A673 (cell line): Measurements from ENCODE around the gene ZBTB2. TPM values are rescaled to one million over a fixed set of nuclear protein-coding genes. Genes with fewer than 3 reads are reported as not detected.

ENCODE experiments used
- BruUV-seq: library from RNA; stranded (reverse); fragments of 400-500 nt; replicated peaks from 2 replicates; lab custom pipeline; 2021; lab: Mats Ljungman, UMichigan
- CTCF ChIA-PET: fragments of 300-600 bp; sonication (Branson Sonifier 250); formaldehyde crosslinking; loops from one replicate; lab custom pipeline; 2022; ENCODE audit warnings: antibody characterized with exemption; lab: Charles Lee
- POLR2A ChIA-PET: fragments of 300-600 bp; sonication (Branson Sonifier 250); formaldehyde crosslinking; loops from one replicate; lab custom pipeline; 2022; ENCODE audit warnings: antibody characterized with exemption; ENCODE audit not compliant: low non-redundant PET; lab: Charles Lee
- DNase-seq: peaks from one replicate; pipeline ENCODE4 v3.0.0-alpha.2; 2015; ENCODE audit warnings: low spot score
- H3K27ac ChIP-seq: fragments of 200-600 bp; sonication (generic); 2 replicates; pipeline ENCODE4 v1.5.1; 2016; ENCODE audit warnings: mixed run types, low read depth, mild to moderate bottlenecking, mixed read lengths, antibody characterized with exemption, low read length; ENCODE audit not compliant: poor library complexity, severe bottlenecking
- H3K27me3 ChIP-seq: fragments of 200-600 bp; sonication (generic); replicated peaks from 2 replicates; pipeline ENCODE4 v1.6.1; 2017; ENCODE audit warnings: mixed run types, low read depth, mild to moderate bottlenecking, mixed read lengths, antibody characterized with exemption, low read length; ENCODE audit not compliant: insufficient read depth, poor library complexity
- H3K36me3 ChIP-seq: fragments of 200-600 bp; sonication (generic); 2 replicates; pipeline ENCODE4 v1.6.1; 2016; ENCODE audit warnings: mixed run types, mild to moderate bottlenecking, mixed read lengths, antibody characterized with exemption, low read length; ENCODE audit not compliant: insufficient read depth, poor library complexity, severe bottlenecking
- H3K4me1 ChIP-seq: fragments of 200-600 bp; sonication (generic); 2 replicates; pipeline ENCODE4 v1.6.1; 2017; ENCODE audit warnings: mixed run types, mild to moderate bottlenecking, mixed read lengths, antibody characterized with exemption, low read length; ENCODE audit not compliant: insufficient read depth, poor library complexity, severe bottlenecking
- H3K4me3 ChIP-seq: fragments of 200-600 bp; sonication (generic); 2 replicates; pipeline ENCODE4 v1.5.1; 2016; ENCODE audit warnings: low read depth, mixed run types, mild to moderate bottlenecking, mixed read lengths, low read length; ENCODE audit not compliant: poor library complexity, severe bottlenecking
- H3K9me3 ChIP-seq: fragments of 200-600 bp; sonication (generic); 2 replicates; pipeline ENCODE4 v1.6.1; 2016; ENCODE audit warnings: mixed run types, low read depth, mild to moderate bottlenecking, mixed read lengths, antibody characterized with exemption, low read length; ENCODE audit not compliant: poor library complexity, severe bottlenecking
- EZH2 ChIP-seq: fragments of 200-600 bp; sonication (generic); IDR thresholded peaks from 2 replicates; pipeline ENCODE4 v1.6.1; 2017; ENCODE audit warnings: borderline replicate concordance, low read depth, mild to moderate bottlenecking, mixed read lengths, antibody characterized with exemption, low read length; ENCODE audit not compliant: poor library complexity, severe bottlenecking
- intact Hi-C: fragments of 100-400 bp; cut with micrococcal nuclease; formaldehyde crosslinking; loops from one replicate; pipeline ENCODE4 v1.10.0; 2022; ENCODE audit not compliant: unreplicated experiment
- total RNA-seq: library from RNA; stranded (reverse); gene quantifications from 2 replicates; pipeline ENCODE4 v1.2.3, GENCODE V29; 2021
- TF ChIP-seq, protein P1 (sequence below): fragments of 300-800, 200-600 bp; sonication (generic); conservative IDR thresholded peaks from 2 replicates; pipeline ENCODE4 v1.5.1; 2017; ENCODE audit warnings: low read depth, mild to moderate bottlenecking, antibody characterized with exemption, low read length, moderate library complexity, mixed read lengths

ZBTB2 gene
- total RNA-seq, 1 experiment from 2014 or later: 24.0 TPM

DNA sequence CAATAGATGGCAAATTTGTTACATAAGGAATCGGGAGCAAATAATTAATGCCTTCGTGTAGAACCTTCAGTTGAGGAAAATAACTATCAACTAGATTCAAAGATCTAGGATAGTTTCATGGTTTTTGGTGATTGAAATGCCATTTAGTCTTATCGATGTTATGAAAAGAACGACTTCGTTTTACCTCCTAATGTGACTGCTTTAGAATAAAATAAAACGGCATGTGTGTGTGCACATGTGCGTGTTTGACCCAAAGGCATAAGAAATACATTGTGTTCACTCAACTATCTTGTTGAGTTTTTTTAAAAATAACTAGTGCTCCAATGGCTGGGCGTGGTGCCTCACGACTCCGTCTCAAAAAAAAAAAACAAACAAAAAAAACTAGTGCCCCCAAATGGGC, 37.6 kb downstream of the ZBTB2 start:
- no TSS peak for BruUV-seq

GRCh38 chr6:151352410-151353396, 38.7 kb downstream of the ZBTB2 start:
- CTCF ChIA-PET: no interaction called here
- no peak for DNase-seq
- H3K36me3 ChIP-seq: peaks cover 9% of the 10 kb centered on the region
- TSS peak; percentile 10 for BruUV-seq
- no peaks in the 10 kb centered on the region for H3K9me3 ChIP-seq
- POLR2A ChIA-PET: no interaction called here
- H3K27me3 ChIP-seq: no peaks in the 10 kb centered on the region
- intact Hi-C loops: no loop called here
- H3K4me1 ChIP-seq: no peaks in the 10 kb centered on the region
- no peak overlapping the region for H3K4me3 ChIP-seq
- no peak overlapping the region for H3K27ac ChIP-seq
- TF ChIP-seq, protein P1, sequence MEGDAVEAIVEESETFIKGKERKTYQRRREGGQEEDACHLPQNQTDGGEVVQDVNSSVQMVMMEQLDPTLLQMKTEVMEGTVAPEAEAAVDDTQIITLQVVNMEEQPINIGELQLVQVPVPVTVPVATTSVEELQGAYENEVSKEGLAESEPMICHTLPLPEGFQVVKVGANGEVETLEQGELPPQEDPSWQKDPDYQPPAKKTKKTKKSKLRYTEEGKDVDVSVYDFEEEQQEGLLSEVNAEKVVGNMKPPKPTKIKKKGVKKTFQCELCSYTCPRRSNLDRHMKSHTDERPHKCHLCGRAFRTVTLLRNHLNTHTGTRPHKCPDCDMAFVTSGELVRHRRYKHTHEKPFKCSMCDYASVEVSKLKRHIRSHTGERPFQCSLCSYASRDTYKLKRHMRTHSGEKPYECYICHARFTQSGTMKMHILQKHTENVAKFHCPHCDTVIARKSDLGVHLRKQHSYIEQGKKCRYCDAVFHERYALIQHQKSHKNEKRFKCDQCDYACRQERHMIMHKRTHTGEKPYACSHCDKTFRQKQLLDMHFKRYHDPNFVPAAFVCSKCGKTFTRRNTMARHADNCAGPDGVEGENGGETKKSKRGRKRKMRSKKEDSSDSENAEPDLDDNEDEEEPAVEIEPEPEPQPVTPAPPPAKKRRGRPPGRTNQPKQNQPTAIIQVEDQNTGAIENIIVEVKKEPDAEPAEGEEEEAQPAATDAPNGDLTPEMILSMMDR: no peak
- TF ChIP-seq EZH2: no peak

More for the DNA sequence above, 37.6 kb downstream of the ZBTB2 start:
- Histone ChIP-seq H3K36me3 (peaks cover 9% of the 10 kb centered on the region), H3K27me3 (no peaks in the 10 kb centered on the region), H3K9me3 (no peaks in the 10 kb centered on the region), H3K4me1 (no peaks in the 10 kb centered on the region), H3K27ac (no peak overlapping the region), H3K4me3 (no peak overlapping the region)
- intact Hi-C loops: no loop called here
- no peak for DNase-seq
- no peak for TF ChIP-seq EZH2
- TF ChIP-seq, protein P1: no peak
- CTCF ChIA-PET: no interaction called here
- POLR2A ChIA-PET: no interaction called here

DNA sequence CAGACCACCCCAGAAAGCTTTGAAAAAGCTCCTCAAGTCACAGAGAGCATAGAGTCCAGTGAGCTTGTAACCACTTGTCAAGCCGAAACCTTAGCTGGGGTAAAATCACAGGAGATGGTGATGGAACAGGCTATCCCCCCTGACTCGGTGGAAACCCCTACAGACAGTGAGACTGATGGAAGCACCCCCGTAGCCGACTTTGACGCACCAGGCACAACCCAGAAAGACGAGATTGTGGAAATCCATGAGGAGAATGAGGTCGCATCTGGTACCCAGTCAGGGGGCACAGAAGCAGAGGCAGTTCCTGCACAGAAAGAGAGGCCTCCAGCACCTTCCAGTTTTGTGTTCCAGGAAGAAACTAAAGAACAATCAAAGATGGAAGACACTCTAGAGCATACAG, 39.6 kb downstream of the ZBTB2 start:
- TF ChIP-seq, protein P1: no peak
- no peak for TF ChIP-seq EZH2
- H3K36me3 ChIP-seq: peaks cover 9% of the 10 kb centered on the region
- no peaks in the 10 kb centered on the region for H3K27me3 ChIP-seq
- CTCF ChIA-PET: no interaction called here
- intact Hi-C loops: no loop called here
- no peak overlapping the region for H3K27ac ChIP-seq
- no TSS peak for BruUV-seq
- DNase-seq: no peak
- no peaks in the 10 kb centered on the region for H3K9me3 ChIP-seq
- POLR2A ChIA-PET: interaction anchor here (0.6 kb wide), 1 partner anchor 156 kb away, joined by 3 read pairs; no protein-coding TSS in a partner anchor
- H3K4me3 ChIP-seq: no peak overlapping the region
- H3K4me1 ChIP-seq: no peaks in the 10 kb centered on the region
